ELR (cell line): Measurements from ENCODE around the gene SDK2.

ENCODE experiments used
- DNase-seq: peaks from one replicate; pipeline ENCODE4 v3.0.0-alpha.2; 2015; ENCODE audit warnings: low read depth

SDK2 gene

GRCh38 chr17:73297934-73298861 is 346.0 kb downstream of the SDK2 start:
- peak; percentile 44 for DNase-seq

- peak; percentile 90 for DNase-seq
Measured at GRCh38 chr17:73293480-73293911, 350.7 kb downstream of the SDK2 start.

GRCh38 chr17:73293031-73293430 is 351.2 kb downstream of the SDK2 start:
- peak; percentile 34 for DNase-seq

GRCh38 chr17:73292031-73292531 is 352.2 kb downstream of the SDK2 start:
- DNase-seq = peak; percentile 95

DNA sequence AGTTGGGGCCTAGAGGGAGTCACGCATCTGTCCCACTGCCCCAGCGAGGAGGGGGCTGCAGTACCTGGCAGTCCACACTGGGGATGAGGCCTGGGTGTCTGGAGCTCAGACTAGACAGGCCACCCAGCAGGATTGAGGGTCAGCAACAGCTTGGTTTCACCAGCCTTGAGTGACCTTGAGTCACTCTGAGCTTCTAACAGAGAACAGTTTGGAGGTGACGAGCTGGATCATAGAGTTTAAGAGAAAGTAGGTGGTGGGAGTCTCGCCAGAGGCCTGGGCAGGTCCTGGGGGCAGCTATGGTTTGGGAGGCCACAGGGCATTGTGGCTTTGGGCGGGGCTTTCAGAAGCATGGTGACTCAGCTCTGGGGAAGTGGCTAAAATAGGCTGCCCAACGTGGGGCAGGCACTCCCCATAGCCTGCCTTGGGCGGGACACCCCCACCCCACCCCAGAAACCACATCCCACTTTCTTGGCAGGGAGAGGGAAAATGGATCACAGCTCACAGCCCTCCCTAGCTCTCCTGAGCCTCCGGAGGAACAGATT is 352.9 kb downstream of the SDK2 start:
- peak; percentile 99 for DNase-seq

DNA sequence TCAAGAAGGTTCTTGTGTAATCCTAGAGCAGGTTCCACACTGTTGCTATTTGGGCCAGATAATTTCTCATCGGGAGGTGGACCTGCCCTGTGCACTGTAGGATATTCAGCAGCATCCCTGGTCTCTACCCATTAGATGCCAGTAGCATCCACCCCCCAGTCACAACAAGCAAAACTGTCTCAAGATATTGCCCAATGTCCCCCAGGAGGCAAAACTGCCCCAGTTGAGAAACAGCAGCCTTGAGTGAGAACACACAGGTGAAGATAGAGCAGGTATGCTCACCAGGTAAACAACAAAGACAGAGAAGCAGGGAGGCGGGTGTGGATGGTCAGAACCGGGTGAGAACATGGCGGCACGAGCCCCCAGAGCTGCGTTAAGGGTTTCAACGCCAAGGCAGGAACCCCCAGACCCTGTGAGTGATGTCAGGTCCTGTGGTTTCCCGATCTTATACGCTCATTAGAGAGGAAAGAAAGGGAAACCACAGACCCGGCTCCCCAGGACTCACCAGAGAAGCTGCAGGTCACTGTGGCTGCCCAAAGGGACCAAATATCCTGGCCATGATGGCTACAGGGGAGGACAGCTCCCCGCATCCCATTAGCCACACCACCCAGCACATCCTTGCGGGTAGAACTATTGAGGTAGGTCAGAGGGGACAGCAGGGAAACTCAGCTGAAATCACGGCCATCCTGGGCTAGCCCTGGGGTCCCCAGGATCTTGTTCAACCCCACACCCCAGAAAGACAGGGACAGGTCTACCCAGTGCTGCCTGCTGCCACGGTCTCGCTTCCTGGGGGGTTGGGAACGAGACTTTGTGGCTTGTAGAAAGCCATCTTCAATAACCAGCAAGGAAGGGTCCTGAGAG is 353.6 kb downstream of the SDK2 start:
- DNase-seq = peak; percentile 39

DNA sequence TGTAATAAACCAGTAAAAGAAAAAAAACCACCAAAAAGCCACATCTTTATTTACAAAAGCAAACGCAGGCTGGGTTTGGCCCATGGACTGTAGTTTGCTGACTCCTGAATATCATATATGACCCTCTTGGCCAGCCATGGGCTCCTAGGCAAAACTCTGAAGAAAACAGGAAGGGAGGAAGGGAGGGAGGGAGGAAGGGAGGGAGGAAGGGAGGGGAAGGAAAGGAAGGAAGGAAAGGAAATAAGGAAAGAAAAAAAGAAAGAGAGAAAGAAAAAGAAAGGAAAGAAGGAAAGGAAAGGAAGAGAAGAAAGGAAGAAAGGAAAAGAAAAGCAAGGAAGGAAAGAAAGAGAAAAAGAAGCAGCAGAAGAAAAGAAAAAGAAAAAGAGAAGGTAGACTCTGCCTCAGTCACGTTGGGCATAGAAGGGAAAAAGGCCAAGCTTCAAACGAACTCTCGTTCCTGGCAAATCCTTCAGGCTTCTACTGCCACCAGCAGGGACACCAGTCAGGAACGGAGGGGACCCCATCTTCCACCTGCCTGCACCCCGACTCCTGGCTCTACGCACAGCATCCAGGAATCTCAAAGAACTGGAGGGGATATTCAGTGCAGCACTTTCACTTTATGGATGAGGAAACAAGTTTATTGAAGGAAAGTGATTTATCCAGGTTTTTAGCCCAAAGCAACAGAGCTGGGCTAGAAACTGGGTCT is 354.5 kb downstream of the SDK2 start:
- no peak for DNase-seq

- no peak for DNase-seq
Measured at GRCh38 chr17:73288534-73289302, 355.5 kb downstream of the SDK2 start.

GRCh38 chr17:73286863-73287296 is 357.4 kb downstream of the SDK2 start:
- no peak for DNase-seq

DNA sequence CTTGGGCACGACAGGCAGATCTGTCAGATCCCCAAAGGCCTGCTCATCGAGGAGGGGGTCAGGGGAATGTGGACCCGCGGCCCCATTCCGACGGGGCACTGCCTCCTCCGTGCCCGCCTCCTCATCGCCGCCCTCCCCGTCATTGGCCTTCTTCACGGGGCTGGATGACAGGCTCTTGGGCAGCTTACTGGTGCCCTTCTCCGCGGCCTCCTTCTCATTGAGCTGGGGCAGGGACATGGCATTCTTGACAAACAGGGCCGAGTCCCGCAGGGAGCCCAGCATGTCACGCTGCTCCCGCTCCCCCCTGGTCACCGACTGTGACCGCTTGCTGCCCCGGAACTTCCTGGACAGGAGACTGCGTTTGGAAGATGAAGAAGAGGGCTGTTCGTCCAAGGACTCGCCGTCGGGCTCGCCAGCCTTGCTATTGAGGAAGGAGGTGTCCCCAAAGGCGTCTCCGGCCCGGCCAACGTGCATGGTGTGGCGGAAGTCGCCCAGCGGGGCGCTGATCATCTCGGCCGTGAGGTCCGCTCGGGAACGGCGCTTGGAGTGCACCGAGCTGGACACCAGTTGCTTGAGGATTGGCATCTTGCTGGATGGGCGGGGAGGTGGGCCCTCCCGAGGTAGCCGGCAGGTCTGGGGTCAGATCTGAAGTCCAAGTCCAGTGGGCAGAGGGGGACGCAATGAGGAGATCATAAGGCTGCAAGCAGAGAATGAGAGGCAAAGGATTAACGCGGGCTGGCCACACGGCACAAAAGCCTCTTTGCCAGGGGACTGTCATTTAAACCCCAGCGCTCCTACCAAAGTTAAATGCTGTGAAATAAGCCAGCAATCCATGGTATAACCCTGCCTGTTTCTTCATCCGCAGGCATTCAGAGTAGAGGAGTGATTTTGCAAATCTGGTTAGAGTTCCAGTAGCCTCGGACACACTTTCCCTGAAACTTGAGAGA is 358.1 kb downstream of the SDK2 start:
- DNase-seq = no peak

- no peak for DNase-seq
Measured at GRCh38 chr17:73285603-73285908, 358.7 kb downstream of the SDK2 start.

GRCh38 chr17:73284906-73285602 is 359.2 kb downstream of the SDK2 start:
- DNase-seq = no peak
